GM10248 (cell line): ENCODE measurements around the gene LYPD6B.

Experiments
- CTCF ChIA-PET: fragments of 300-600 bp; sonication (Branson Sonifier 250); formaldehyde crosslinking; extraction: SDS; loops from one replicate; lab custom pipeline; 2021; ENCODE audit warnings: antibody characterized with exemption; lab: Yijun Ruan, JAX
- POLR2A ChIA-PET: fragments of 350-650 bp; sonication (Branson Sonifier 250); formaldehyde crosslinking; extraction: SDS; loops from one replicate; lab custom pipeline; 2020; ENCODE audit warnings: antibody characterized with exemption; lab: Yijun Ruan, JAX
- DNase-seq: peaks from one replicate; pipeline ENCODE4 v3.0.0; 2012; ENCODE audit errors: extremely low spot score
- TF ChIP-seq, protein P1 (sequence below): IDR thresholded peaks from 2 replicates; pipeline ENCODE4 v1.5.1; 2012; ENCODE audit warnings: mild to moderate bottlenecking, low read depth; ENCODE audit errors: extremely low read depth, missing control alignments, control extremely low read depth

The LYPD6B gene

DNA sequence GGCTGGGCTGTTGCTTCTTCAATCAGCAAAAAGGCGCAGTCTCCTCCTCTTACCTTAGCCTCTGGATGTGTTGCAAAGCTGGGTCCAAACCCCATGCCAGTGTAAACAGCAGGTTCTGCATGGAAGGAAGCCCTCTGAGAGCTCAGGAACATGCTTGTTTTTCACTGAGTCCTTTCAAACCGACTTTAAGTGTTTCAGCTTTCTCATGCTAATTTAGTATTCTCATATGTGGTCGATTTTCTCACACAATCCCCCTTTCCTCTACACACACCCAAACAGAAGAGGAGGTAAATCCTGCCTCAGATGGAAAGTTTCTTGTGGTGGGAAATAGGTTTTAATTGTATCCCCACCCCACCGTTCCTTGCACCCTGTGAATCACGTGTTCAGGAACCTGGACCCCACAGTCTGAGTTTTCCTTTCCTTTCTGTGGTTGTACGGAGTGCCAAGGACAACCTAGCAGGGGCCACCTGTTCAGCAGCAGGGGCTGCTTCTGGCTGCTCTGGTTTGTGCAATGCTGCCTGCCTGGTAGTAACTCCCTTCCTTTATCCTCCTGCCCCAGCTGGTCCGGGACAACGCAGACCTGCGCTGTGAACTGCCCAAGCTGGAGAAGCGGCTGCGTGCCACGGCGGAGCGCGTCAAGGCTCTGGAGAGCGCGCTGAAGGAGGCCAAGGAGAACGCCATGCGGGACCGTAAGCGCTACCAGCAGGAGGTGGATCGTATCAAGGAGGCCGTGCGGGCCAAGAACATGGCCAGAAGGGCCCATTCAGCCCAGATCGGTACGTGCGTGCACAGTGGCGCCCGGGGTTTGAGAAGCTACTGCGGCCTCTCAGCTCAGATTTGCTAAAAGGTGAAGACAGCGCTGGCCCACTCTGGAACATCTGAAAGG lies 28.7 kb upstream of the LYPD6B start:
- DNase-seq: no peak
- ChIA-PET CTCF (interaction anchor here (1.0 to 13.4 kb wide), 8 partner anchors 7 to 552 kb away, joined by 3 to 259 read pairs (median 5); partner anchors contain the start of gene LYPD6B), POLR2A (no interaction called here)
- TF ChIP-seq, protein P1, sequence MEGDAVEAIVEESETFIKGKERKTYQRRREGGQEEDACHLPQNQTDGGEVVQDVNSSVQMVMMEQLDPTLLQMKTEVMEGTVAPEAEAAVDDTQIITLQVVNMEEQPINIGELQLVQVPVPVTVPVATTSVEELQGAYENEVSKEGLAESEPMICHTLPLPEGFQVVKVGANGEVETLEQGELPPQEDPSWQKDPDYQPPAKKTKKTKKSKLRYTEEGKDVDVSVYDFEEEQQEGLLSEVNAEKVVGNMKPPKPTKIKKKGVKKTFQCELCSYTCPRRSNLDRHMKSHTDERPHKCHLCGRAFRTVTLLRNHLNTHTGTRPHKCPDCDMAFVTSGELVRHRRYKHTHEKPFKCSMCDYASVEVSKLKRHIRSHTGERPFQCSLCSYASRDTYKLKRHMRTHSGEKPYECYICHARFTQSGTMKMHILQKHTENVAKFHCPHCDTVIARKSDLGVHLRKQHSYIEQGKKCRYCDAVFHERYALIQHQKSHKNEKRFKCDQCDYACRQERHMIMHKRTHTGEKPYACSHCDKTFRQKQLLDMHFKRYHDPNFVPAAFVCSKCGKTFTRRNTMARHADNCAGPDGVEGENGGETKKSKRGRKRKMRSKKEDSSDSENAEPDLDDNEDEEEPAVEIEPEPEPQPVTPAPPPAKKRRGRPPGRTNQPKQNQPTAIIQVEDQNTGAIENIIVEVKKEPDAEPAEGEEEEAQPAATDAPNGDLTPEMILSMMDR: no peak

DNA sequence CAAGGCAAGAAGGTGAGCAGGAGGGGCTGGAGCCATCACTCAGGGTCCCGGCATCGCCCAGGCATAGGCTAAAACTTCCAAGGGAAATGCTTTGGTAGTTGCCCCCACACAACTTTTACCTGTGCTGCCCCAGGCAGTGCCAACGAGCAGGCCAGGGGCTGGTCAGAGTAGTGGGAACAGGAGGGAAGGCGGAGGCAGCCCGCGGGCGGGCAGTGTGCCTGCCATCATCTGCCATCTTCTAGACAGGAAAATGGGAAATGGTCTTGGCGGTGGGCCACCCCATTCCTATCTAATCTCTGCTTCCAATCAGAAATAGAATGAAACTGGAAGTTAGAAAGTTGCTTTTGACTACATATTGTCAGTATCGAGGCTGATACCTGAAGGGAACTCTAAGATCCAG lies 26.0 kb upstream of the LYPD6B start:
- no peak for DNase-seq
- ChIA-PET CTCF (interaction anchor here (4.2 to 13.4 kb wide), 2 partner anchors 21 kb away, joined by 18 to 259 read pairs; partner anchors contain the start of gene LYPD6B), POLR2A (no interaction called here)
- TF ChIP-seq, protein P1: no peak

DNA sequence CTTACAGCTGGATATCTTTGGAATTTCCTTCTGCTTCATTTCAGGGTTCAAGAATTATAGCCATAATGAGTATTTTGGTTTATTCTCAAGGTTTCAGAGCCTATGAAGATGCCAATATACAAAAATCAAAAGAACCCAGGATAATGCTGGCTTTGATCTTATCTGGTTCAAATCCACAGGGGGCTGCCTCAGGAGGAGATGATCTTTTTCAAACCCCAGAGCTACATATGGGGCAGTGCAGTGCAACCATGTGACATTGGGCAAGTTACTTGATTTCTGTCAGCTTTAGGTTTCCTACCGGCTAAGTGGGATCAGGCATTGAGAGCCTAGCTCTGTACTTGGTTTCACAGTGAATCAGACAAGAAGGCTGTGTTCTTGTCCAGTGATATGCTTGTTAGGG lies 23.0 kb upstream of the LYPD6B start:
- ChIA-PET CTCF (interaction anchor here (3.7 to 13.4 kb wide), 5 partner anchors 7 to 547 kb away, joined by 31 to 259 read pairs (median 40); partner anchors contain the start of gene LYPD6B), POLR2A (no interaction called here)
- DNase-seq: no peak
- TF ChIP-seq, protein P1: no peak

DNA sequence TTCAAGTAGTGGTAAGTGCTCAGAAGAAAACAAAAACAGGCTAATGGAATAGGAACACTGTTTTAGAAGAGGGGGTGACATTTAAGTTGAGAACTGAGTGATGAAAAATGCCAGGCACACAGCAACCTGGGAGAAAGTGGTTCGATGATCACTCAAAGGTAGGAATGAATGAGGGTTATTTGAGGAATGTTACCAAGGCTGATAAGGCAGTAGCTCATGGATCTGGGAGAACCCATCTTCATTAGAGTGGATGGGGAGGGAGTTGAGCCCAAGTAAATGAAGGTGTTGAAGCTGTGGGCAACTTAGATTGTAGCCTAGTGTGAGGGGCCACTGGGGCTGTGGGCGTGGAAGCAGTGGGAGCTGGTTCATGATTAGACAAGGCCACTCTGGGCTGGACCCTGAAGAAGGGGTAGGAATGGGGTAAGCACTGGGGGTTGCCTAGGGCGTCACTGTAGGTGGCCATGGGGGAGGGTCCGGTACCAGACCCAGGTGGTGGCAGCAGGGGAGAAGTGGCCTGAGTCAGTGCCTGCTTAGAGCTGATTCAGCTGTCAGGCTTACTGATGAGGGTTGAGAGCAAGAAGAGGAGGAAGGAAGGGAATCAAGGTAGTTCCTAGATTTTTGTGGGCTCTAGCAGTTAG lies 22.5 kb upstream of the LYPD6B start:
- POLR2A ChIA-PET: no interaction called here
- CTCF ChIA-PET: interaction anchor here (1.0 to 13.4 kb wide), 20 partner anchors 8 to 558 kb away, joined by 3 to 259 read pairs (median 8); partner anchors contain the start of gene LYPD6B
- TF ChIP-seq, protein P1: no peak
- no peak for DNase-seq

DNA sequence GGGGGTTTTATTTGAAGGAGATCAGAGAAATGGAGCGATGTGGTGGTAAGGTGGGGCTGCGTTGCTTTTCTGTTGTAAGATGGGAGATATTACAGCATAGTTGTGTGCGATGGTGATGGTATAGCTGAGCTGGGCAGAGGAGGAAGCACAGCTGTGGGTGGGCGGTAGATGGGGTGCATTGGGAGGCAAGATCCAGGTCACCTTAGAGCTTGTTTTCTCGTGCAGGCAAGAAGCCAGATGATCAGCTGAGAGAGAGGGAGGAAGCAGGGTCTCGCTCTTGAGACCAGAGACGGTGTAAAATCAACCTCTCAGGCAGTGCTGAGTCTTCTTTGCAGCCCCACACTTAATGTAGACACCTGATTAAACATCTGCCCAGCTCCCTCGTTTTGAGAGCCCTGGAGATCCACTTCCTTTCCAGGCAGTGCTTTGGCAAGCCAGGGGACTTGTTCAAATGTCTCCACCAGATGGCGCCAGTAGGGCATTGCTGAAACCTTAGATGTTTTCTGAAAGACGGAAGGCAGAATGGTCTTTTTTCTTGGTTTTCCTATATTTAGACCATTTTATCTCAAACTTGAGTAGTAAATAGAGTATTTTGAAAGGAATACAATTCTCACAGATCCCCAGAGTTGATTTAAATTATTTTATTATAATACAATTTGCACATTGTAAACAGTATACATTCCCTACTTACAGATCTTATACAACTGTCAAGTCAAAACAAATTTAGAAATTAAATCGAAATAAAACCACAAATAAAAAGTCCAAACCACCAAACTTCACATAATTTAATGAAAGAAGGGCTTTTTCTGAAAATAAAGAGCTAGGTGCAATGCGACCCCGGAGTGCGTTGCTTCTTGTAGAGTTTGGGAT lies 21.1 kb upstream of the LYPD6B start:
- ChIA-PET POLR2A (interaction anchor here (0.6 kb wide), 1 partner anchor 71 kb away, joined by 4 read pairs; no protein-coding TSS in a partner anchor), CTCF (interaction anchor here (0.6 to 13.4 kb wide), 50 partner anchors 9 to 1028 kb away, joined by 3 to 259 read pairs (median 4); partner anchors contain the start of gene LYPD6B)
- TF ChIP-seq, protein P1: peak; percentile 84
- peak; percentile 77 for DNase-seq
